Loucy (cell line): ENCODE results near the gene HEATR5A.

Source experiments
- H2AFZ ChIP-seq: fragments of 200-600 bp; sonication (generic); 2 replicates; pipeline ENCODE4 v1.6.0; 2016; ENCODE audit warnings: antibody characterized with exemption, mild to moderate bottlenecking, low read length, moderate library complexity
- H3F3A ChIP-seq: fragments of 200-600 bp; 2 replicates; pipeline ENCODE4 v1.6.0; 2016; ENCODE audit warnings: antibody characterized with exemption, low read depth, mild to moderate bottlenecking
- H3K27me3 ChIP-seq: fragments of 200-600 bp; sonication (generic); 2 replicates; pipeline ENCODE4 v1.6.1; 2014; ENCODE audit warnings: low read length, mild to moderate bottlenecking; ENCODE audit not compliant: insufficient read depth, poor library complexity, severe bottlenecking
- H3K36me3 ChIP-seq: fragments of 200-600 bp; sonication (generic); 2 replicates; pipeline ENCODE4 v1.6.1; 2016; ENCODE audit warnings: low read length; ENCODE audit not compliant: insufficient read depth
- H3K4me1 ChIP-seq: fragments of 200-600 bp; sonication (generic); 2 replicates; pipeline ENCODE4 v1.5.1; 2014; ENCODE audit warnings: low read length, mild to moderate bottlenecking; ENCODE audit not compliant: insufficient read depth, poor library complexity, severe bottlenecking
- H3K4me2 ChIP-seq: fragments of 200-600 bp; sonication (generic); 2 replicates; pipeline ENCODE4 v1.6.0; 2014; ENCODE audit warnings: antibody characterized with exemption, low read length, low read depth, mild to moderate bottlenecking; ENCODE audit not compliant: poor library complexity, severe bottlenecking
- H3K4me3 ChIP-seq: fragments of 200-600 bp; sonication (generic); 2 replicates; pipeline ENCODE4 v1.5.1; 2014; ENCODE audit warnings: low read length, mild to moderate bottlenecking, mixed read lengths; ENCODE audit not compliant: poor library complexity, severe bottlenecking
- H3K79me2 ChIP-seq: fragments of 200-600 bp; sonication (generic); 2 replicates; pipeline ENCODE4 v1.6.1; 2014; ENCODE audit warnings: low read length; ENCODE audit not compliant: insufficient read depth
- H3K9ac ChIP-seq: fragments of 200-600 bp; sonication (generic); 2 replicates; pipeline ENCODE4 v1.6.0; 2014; ENCODE audit warnings: mild to moderate bottlenecking, low read depth, low read length, moderate library complexity; ENCODE audit not compliant: poor library complexity, severe bottlenecking
- H3K9me2 ChIP-seq: fragments of 200-600 bp; sonication (generic); replicated peaks from 2 replicates; pipeline ENCODE4 v1.6.1; 2016; ENCODE audit warnings: low read depth, low read length, mixed read lengths
- H3K9me3 ChIP-seq: fragments of 200-600 bp; sonication (generic); 2 replicates; pipeline ENCODE4 v1.6.1; 2014; ENCODE audit warnings: mild to moderate bottlenecking, antibody characterized with exemption, low read length, low read depth; ENCODE audit not compliant: insufficient read depth
- H4K20me1 ChIP-seq: fragments of 200-600 bp; sonication (generic); 2 replicates; pipeline ENCODE4 v1.6.0; 2014; ENCODE audit warnings: antibody characterized with exemption, low read length, mild to moderate bottlenecking; ENCODE audit not compliant: insufficient read depth, poor library complexity, severe bottlenecking
- EZH2phosphoT487 ChIP-seq: fragments of 200-600 bp; IDR thresholded peaks from 2 replicates; pipeline ENCODE4 v1.6.1; 2018; ENCODE audit warnings: antibody characterized with exemption, mild to moderate bottlenecking, moderate library complexity, borderline replicate concordance
- TF ChIP-seq, protein P1 (sequence below): fragments of 200-600 bp; sonication (generic); conservative IDR thresholded peaks from 2 replicates; pipeline ENCODE4 v1.5.1; 2014; ENCODE audit warnings: mild to moderate bottlenecking, antibody characterized with exemption, low read length

Gene HEATR5A

GRCh38 chr14:31411218-31411727 lies 9.1 kb downstream of the HEATR5A start:
- Histone ChIP-seq H3K27me3 (no peaks in the 10 kb centered on the region), H3K4me3 (no peak overlapping the region)

DNA sequence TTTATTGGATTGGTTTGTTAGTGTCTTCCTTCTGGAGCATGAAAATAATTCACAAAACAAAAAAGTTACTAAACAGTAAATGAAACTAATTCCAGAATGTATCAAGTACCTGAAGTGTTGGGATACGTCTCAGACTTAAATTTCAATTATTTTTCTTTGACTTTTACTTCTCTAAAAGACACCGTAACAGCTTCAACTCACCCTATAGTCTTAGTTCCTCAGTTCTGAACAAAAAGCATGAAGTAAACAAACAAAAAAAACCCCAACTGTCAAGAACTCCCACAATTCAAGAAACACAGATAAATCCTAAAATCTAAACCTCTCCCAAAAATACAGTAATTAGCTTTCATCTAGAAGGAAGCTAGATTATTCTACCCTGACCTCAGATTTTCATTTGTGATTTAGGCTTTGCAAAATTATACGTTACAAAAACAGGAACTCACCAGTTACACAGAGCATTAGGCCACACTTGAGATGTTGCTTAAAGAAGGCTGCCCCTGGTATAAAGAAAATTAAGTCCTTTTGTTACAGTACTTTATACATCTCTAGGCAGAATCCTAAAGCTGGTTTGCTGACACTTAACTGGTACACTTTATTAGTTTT lies 10.2 kb downstream of the HEATR5A start:
- H4K20me1 ChIP-seq = no peaks in the 10 kb centered on the region
- H3K4me2 ChIP-seq = no peak overlapping the region
- H3K27me3 ChIP-seq = no peaks in the 10 kb centered on the region
- H3K4me1 ChIP-seq = no peaks in the 10 kb centered on the region
- H3K9me3 ChIP-seq = no peaks in the 10 kb centered on the region
- no peaks in the 10 kb centered on the region for H3K36me3 ChIP-seq
- no peaks in the 10 kb centered on the region for H3F3A ChIP-seq
- no peak for TF ChIP-seq EZH2phosphoT487
- TF ChIP-seq, protein P1, sequence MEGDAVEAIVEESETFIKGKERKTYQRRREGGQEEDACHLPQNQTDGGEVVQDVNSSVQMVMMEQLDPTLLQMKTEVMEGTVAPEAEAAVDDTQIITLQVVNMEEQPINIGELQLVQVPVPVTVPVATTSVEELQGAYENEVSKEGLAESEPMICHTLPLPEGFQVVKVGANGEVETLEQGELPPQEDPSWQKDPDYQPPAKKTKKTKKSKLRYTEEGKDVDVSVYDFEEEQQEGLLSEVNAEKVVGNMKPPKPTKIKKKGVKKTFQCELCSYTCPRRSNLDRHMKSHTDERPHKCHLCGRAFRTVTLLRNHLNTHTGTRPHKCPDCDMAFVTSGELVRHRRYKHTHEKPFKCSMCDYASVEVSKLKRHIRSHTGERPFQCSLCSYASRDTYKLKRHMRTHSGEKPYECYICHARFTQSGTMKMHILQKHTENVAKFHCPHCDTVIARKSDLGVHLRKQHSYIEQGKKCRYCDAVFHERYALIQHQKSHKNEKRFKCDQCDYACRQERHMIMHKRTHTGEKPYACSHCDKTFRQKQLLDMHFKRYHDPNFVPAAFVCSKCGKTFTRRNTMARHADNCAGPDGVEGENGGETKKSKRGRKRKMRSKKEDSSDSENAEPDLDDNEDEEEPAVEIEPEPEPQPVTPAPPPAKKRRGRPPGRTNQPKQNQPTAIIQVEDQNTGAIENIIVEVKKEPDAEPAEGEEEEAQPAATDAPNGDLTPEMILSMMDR = no peak
- no peak overlapping the region for H3K4me3 ChIP-seq
- no peak overlapping the region for H2AFZ ChIP-seq
- H3K9ac ChIP-seq = no peak overlapping the region
- H3K79me2 ChIP-seq = no peaks in the 10 kb centered on the region
- H3K9me2 ChIP-seq = no peaks in the 10 kb centered on the region

More at GRCh38 chr14:31411218-31411727, 9.1 kb downstream of the HEATR5A start:
- H3K9me2 ChIP-seq = no peaks in the 10 kb centered on the region
- H3K9ac ChIP-seq = no peak overlapping the region
- TF ChIP-seq, protein P1 = no peak
- no peak for TF ChIP-seq EZH2phosphoT487
- no peaks in the 10 kb centered on the region for H4K20me1 ChIP-seq
- H3K36me3 ChIP-seq = no peaks in the 10 kb centered on the region
- no peaks in the 10 kb centered on the region for H3K9me3 ChIP-seq
- no peak overlapping the region for H3K4me2 ChIP-seq
- no peaks in the 10 kb centered on the region for H3F3A ChIP-seq
- no peak overlapping the region for H2AFZ ChIP-seq
- no peaks in the 10 kb centered on the region for H3K79me2 ChIP-seq
- no peaks in the 10 kb centered on the region for H3K4me1 ChIP-seq

DNA sequence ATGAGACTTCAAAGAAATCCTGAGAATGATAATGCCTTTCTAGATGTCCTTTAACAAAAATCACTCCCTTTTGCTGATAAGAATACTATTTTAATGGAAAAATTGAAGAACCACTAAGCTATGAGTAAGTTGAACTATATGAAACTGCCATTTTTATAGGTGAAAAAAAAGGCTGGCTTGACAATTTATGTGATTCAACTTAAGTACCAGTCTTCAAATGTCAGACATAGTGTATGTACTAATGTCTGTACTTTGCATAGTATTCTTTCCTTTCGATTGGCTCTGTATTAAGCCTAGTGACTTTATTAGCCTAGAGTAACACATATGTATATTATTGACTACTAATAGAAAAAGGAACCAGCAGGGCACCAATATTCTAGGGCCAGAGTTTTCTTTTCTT lies 11.9 kb downstream of the HEATR5A start:
- Histone ChIP-seq H3K9me3 (no peaks in the 10 kb centered on the region), H3K4me2 (no peak overlapping the region), H4K20me1 (no peaks in the 10 kb centered on the region), H3K79me2 (no peaks in the 10 kb centered on the region), H3K27me3 (no peaks in the 10 kb centered on the region), H3K4me1 (no peaks in the 10 kb centered on the region), H3K36me3 (no peaks in the 10 kb centered on the region), H3F3A (no peaks in the 10 kb centered on the region), H3K9ac (no peak overlapping the region), H3K9me2 (no peaks in the 10 kb centered on the region), H3K4me3 (no peak overlapping the region), H2AFZ (no peak overlapping the region)
- no peak for TF ChIP-seq EZH2phosphoT487
- TF ChIP-seq, protein P1 = no peak
